Naive B cell (primary cell): ENCODE results near the gene ARHGAP1. TPM values are rescaled to one million over a fixed set of nuclear protein-coding genes. Genes with fewer than 3 reads are reported as not detected.
A peak's percentile ranks its signal among the peaks of the same experiment; 100 is the strongest.

Experiments
- ATAC-seq, 2 donors: fragments of 150-1000 bp; cut with Tn5 transposase; 2 replicates each; pipeline ENCODE4 v1.10.0; 2021; ENCODE audit warnings: low read depth in 2 of 2, mild to moderate bottlenecking in 2 of 2, moderate library complexity in 2 of 2
- DNase-seq: peaks from one replicate; pipeline ENCODE4 v3.0.0; 2022
- H3K27ac Mint-ChIP-seq, 6 donors: one replicate each; pipeline ENCODE4 v1.8.0; 2020 to 2022; ENCODE audit warnings: mild to moderate bottlenecking in 6 of 6, mixed read lengths in 6 of 6, moderate library complexity in 5 of 6, inconsistent platforms in 2 of 6
- H3K27me3 Mint-ChIP-seq, 3 donors: one replicate each; pipeline ENCODE4 v1.8.0; 2021 to 2022; ENCODE audit warnings: mixed read lengths in 3 of 3, mild to moderate bottlenecking in 1 of 3
- H3K36me3 Mint-ChIP-seq, 2 donors: one replicate each; pipeline ENCODE4 v1.8.0; 2020 to 2022; ENCODE audit warnings: mixed read lengths in 2 of 2, inconsistent platforms in 1 of 2, mild to moderate bottlenecking in 1 of 2
- H3K4me1 Mint-ChIP-seq, 3 donors: one replicate each; pipeline ENCODE4 v1.8.0; 2020 to 2022; ENCODE audit warnings: mixed read lengths in 3 of 3, inconsistent platforms in 1 of 3, mild to moderate bottlenecking in 1 of 3, moderate library complexity in 1 of 3
- H3K4me3 Mint-ChIP-seq, 8 donors: one replicate each; pipeline ENCODE4 v1.8.0; 2020 to 2022; ENCODE audit warnings: mild to moderate bottlenecking in 8 of 8, mixed read lengths in 8 of 8, moderate library complexity in 8 of 8, inconsistent platforms in 2 of 8
- H3K9me3 Mint-ChIP-seq, 7 donors: one replicate each; pipeline ENCODE4 v1.8.0; 2020 to 2022; ENCODE audit warnings: mixed read lengths in 7 of 7, mild to moderate bottlenecking in 5 of 7, inconsistent platforms in 2 of 7, moderate library complexity in 1 of 7
- polyA plus RNA-seq, 6 donors: library from polyadenylated mRNA; unstranded; fragments of 300-500 nt; fragmentation: Illumina TruSeq; gene quantifications; one replicate each; pipeline ENCODE4 v1.2.3, GENCODE V29; 2021; ENCODE audit warnings: low read depth in 6 of 6

Gene ARHGAP1
- polyA plus RNA-seq, 6 donors from 2014 or later = 31.4 to 51.6 (median 34.7) TPM

DNA sequence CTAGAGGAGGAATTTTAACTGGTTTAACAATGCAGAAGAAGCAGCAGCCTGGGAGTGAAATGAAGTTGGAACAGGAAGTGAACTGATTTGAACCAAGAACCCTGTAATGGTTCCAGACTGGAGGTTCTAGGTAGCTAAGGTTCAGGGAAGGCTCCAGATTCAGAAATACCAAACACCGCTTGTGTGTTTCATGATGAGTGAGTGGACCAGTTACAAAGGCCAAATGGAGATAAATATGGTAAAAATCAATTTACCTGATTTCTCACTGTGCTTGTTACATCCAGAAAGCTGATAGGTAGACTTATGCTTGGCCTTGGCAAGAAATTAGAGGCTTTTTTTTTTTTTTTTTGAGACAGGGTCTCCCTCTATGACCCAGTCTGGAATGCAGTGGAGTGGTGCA lies 70.2 kb downstream of the ARHGAP1 start:
- ATAC-seq (no peak), DNase-seq (no peak)
- Mint-ChIP-seq H3K4me3 (no peak overlapping the region), H3K27ac (no peak overlapping the region), H3K27me3 (no peaks in the 10 kb centered on the region), H3K4me1 (peaks cover 0 to 17% (median 5%) of the 10 kb centered on the region in 3 donors), H3K36me3 (peaks cover 4 to 7% of the 10 kb centered on the region in 2 donors), H3K9me3 (no peaks in the 10 kb centered on the region)

DNA sequence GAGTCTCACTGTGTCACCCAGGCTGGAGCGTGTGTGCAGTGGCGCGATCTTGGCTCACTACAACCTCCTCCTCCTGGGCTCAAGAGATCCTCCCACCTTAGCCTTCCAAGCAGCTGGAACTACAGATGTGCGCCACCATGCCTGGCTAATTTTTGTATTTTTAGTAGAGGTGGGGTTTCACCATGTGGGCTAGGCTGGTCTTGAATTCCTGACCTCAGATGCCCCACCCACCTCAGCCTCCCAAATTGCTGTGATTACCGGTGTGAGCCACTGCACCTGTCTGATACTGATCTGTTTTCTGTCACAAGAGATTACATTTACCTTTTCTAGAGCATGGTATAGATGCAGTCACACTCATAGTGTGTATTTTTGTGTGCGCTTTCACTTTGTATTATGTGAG lies 71.5 kb downstream of the ARHGAP1 start:
- peaks cover 4 to 10% of the 10 kb centered on the region in 2 donors for H3K36me3 Mint-ChIP-seq
- H3K4me3 Mint-ChIP-seq = no peak overlapping the region
- no peaks in the 10 kb centered on the region for H3K9me3 Mint-ChIP-seq
- ATAC-seq (no peak), DNase-seq (no peak)
- H3K27ac Mint-ChIP-seq = peak overlapping the region in 1 of 6 donors; percentile 41
- H3K27me3 Mint-ChIP-seq = no peaks in the 10 kb centered on the region
- H3K4me1 Mint-ChIP-seq = peaks cover 0 to 25% (median 5%) of the 10 kb centered on the region in 3 donors

Other genes starting within 250 kb of the ARHGAP1 start
- 10 to 100 TPM in 1 of 6 donors, 1 to 10 TPM in 5; 6.6 to 11.3 (median 7.8) TPM for gene AMBRA1, start 106.6 kb downstream of the ARHGAP1 start, polyA plus RNA-seq
- gene HARBI1, start 83.4 kb downstream of the ARHGAP1 start, polyA plus RNA-seq = 10 to 100 TPM in 4 of 6 donors, 1 to 10 TPM in 2; 8.7 to 14.7 (median 11.8) TPM
- gene ATG13, start 83.1 kb downstream of the ARHGAP1 start, polyA plus RNA-seq = 10 to 100 TPM; 43.3 to 70.8 (median 56.3) TPM
- 10 to 100 TPM in 5 of 6 donors, 1 to 10 TPM in 1; 6.2 to 13.8 (median 11.3) TPM for gene ZNF408, start 412 bp upstream of the ARHGAP1 start, polyA plus RNA-seq
- not detected for gene F2, start 18.6 kb upstream of the ARHGAP1 start, polyA plus RNA-seq
- 10 to 100 TPM in 2 of 6 donors, 1 to 10 TPM in 3, not detected in 1; 6.7 to 16.0 (median 9.8) TPM for gene CKAP5, start 145.7 kb upstream of the ARHGAP1 start, polyA plus RNA-seq
- not detected for gene LRP4, start 217.9 kb upstream of the ARHGAP1 start, polyA plus RNA-seq
- gene CSTPP1, start 236.1 kb upstream of the ARHGAP1 start, polyA plus RNA-seq = 10 to 100 TPM; 16.8 to 34.9 (median 18.7) TPM